Adrenal gland (tissue), 12 donors: Measurements from ENCODE around the gene TNS1. TPM values are rescaled to one million over a fixed set of nuclear protein-coding genes. Genes with fewer than 3 reads are reported as not detected.

Experiments used
- DNase-seq, 7 donors: peaks; one replicate each; pipeline ENCODE4 v3.0.0-alpha.2; 2019 to 2020
- H3K27ac ChIP-seq, 5 donors: fragments of 200-600 bp; sonication (generic) in 4 of 5; 1 replicate in 3 of 5; 2 replicates in 2 of 5; pipeline versions ENCODE4 v1.5.1 to v1.8.0; 2016 to 2020; ENCODE audit warnings: mild to moderate bottlenecking in 1 of 5
- H3K27me3 ChIP-seq: fragments of 200-600 bp; 2 replicates; pipeline ENCODE4 v1.8.0; 2021
- H3K36me3 ChIP-seq, 2 donors: fragments of 200-600 bp; replicated peaks in 1 of 2; 1 replicate in 1 of 2; 2 replicates in 1 of 2; pipeline versions ENCODE4 v1.5.1 to v1.8.0; 2018 to 2022
- H3K4me1 ChIP-seq, 2 donors: fragments of 200-600 bp; replicated peaks in 1 of 2; 1 replicate in 1 of 2; 2 replicates in 1 of 2; pipeline versions ENCODE4 v1.5.1 to v1.8.0; 2018 to 2021
- H3K4me3 ChIP-seq, 4 donors: fragments of 200-600 bp; sonication (generic) in 3 of 4; one replicate each; pipeline ENCODE4 v1.5.1; 2016 to 2018
- H3K9me3 ChIP-seq, 3 donors: fragments of 200-600 bp; sonication (generic) in 1 of 3; replicated peaks in 1 of 3; 1 replicate in 2 of 3; 2 replicates in 1 of 3; pipeline versions ENCODE4 v1.5.1 to v1.8.0; 2016 to 2021
- POLR2A ChIP-seq, 2 donors: fragments of 450-650 bp; IDR thresholded peaks; one replicate each; pipeline ENCODE4 v1.6.1; 2017; ENCODE audit warnings: antibody characterized with exemption in 2 of 2, mild to moderate bottlenecking in 2 of 2, moderate library complexity in 1 of 2
- WGBS, 4 donors: extraction: QIAGEN DNeasy Blood & Tissue Kit in 2 of 4; methylation state at CpG; one replicate each; pipeline versions ENCODE4 v1.1.5 to v1.1.7; 2013 to 2017; 5-methylcytosine and 5-hydroxymethylcytosine counted together
- intact Hi-C, 2 donors: fragments of 100-400 bp; cut with DNase I; formaldehyde crosslinking; loops; one replicate each; pipeline versions ENCODE4 v1.14.1 to v1.15.0; 2022 to 2023
- polyA plus RNA-seq, 3 donors: library from polyadenylated mRNA; stranded (reverse); fragments of 200-250 nt in 2 of 3; fragments of 350-450 nt in 1 of 3; fragmentation: Illumina TruSeq in 1 of 3; extraction: RNeasy Lipid Tissue Mini Kit (QIAGEN cat#74804) in 1 of 3; gene quantifications; one replicate each; pipeline ENCODE4 v1.2.3, GENCODE V29; 2013 to 2014
- total RNA-seq, 9 donors: library from RNA; depleted of rRNA in 4 of 9; stranded (reverse); fragments of >200 nt in 4 of 9; fragments of 120-200 nt in 1 of 9; fragmentation: NEBNext Ultra II Directional in 1 of 9; extraction: Animal tissue kit (Norgen Biotek cat#: 25700) in 1 of 9; gene quantifications; one replicate each; pipeline versions ENCODE4 v1.1.0 to v1.2.4, GENCODE V29; 2013 to 2023
- TF ChIP-seq, protein P1 (sequence below), 6 experiments: fragments of 450-650 bp in 4 of 6; fragments of 200-600 bp in 2 of 6; sonication (generic) in 1 of 6; IDR thresholded peaks; 1 replicate in 5 of 6; 2 replicates in 1 of 6; pipeline versions ENCODE4 v1.5.1 to v1.8.0; 2016 to 2021; ENCODE audit warnings: antibody characterized with exemption in 6 of 6, mild to moderate bottlenecking in 2 of 6, moderate library complexity in 1 of 6
- donor health status: healthy with polysubstance abuse.
- donor health status: Bipolar disorder and iron deficiency.
- donor health status: DM: yes; HTN: yes; CAD: no.
- donor health status: DM: no; HTN: no; CAD: no.
- donor health status: DM: no; HTN: no; CAD: no.
- donor health status: DM: yes; HTN: yes; CAD: no.

The TNS1 gene
- total and polyA plus RNA-seq, 12 donors: 34.1 to 341 (median 252) TPM

DNA sequence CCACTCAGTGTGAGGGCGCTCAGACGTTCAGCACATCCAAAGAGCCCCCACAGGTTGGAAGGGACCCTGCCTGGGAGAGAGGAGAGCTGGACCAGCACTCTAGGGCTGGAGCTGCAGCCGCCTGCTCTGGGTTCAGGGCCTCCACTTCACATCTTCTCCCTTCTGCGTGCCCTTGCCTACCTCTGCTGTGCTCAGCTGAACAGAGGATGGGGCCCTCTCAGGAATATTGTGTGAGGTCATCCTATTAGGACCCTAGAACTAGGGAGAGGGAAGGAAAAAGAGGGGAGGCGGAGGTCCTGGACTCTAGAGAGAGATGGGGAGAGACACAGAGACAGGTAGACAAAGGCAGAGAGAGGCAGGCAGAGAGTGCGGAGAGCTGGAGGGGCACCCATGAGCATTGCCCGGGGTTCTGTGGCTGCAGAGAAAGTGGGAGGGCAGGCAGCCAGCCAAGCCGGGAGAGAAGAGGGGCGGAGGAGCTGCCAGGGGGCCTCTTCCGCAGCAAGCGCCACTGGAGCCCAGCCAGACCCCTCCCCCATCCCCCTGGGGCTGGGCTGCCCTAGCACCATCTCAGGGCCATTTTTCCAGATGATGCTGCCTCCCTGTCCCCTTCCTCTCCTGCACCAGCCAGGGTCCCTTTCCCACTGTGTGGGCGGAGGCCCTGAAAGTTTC, 8.3 kb upstream of the TNS1 start:
- Histone ChIP-seq H3K27me3 (no peaks in the 10 kb centered on the region), H3K27ac (no peak overlapping the region), H3K4me1 (peaks cover 13 to 30% of the 10 kb centered on the region in 2 donors), H3K9me3 (no peaks in the 10 kb centered on the region), H3K4me3 (no peak overlapping the region), H3K36me3 (no peaks in the 10 kb centered on the region)
- no peak for DNase-seq
- intact Hi-C loops: no loop called here
- WGBS, 4 donors: 70 to 83% (median 78%) methylated on average over 7 to 12 of the region's 12 CpGs
- TF ChIP-seq, protein P1, sequence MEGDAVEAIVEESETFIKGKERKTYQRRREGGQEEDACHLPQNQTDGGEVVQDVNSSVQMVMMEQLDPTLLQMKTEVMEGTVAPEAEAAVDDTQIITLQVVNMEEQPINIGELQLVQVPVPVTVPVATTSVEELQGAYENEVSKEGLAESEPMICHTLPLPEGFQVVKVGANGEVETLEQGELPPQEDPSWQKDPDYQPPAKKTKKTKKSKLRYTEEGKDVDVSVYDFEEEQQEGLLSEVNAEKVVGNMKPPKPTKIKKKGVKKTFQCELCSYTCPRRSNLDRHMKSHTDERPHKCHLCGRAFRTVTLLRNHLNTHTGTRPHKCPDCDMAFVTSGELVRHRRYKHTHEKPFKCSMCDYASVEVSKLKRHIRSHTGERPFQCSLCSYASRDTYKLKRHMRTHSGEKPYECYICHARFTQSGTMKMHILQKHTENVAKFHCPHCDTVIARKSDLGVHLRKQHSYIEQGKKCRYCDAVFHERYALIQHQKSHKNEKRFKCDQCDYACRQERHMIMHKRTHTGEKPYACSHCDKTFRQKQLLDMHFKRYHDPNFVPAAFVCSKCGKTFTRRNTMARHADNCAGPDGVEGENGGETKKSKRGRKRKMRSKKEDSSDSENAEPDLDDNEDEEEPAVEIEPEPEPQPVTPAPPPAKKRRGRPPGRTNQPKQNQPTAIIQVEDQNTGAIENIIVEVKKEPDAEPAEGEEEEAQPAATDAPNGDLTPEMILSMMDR (IDR thresholded peaks at IDR 0.05): no peak
- TF ChIP-seq POLR2A (IDR thresholded peaks at IDR 0.05): no peak

DNA sequence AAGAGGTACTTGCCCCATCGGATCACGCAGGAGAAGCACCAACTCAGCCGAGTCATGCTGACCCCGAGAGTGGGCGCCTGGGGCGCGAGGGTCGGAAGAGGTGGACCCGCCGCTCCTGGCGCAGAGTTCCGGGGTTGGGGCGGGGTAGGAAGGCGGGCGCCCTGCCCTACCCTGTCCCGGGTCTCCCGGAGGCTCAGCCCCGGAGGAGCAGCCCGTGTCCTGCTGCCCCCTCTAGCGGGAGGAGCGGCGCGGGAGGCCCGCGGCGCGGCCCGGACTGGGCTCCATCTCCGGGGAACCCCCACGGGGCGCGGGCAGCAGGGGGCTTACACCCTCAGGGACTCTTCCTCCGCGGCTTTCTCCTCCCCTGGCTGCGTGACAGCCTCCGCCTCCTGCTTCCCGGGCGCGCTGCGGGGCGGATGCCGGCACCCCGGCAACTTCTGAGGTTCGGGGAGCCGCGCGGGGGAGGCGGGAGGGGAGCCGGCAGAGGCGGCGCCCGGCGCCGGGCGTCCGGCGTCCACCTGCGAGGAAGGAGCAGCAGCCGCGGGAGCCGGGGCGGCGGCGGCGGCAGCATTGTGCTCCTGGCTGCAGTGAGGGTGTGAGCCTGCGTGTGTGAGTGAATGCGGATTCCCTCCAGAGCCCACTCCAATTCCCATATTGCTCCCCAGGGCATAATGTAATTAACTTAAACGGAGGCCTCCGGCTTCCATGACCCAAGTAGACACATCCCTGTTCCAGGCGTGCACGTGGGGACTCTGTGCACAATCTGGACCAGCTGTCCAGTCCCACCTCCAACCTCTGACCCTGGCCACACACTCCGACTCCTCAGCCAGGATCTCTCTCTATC, 7.6 kb upstream of the TNS1 start:
- peak in 1 of 2 donors; percentile 8 for TF ChIP-seq POLR2A (IDR thresholded peaks at IDR 0.05)
- TF ChIP-seq, protein P1 (IDR thresholded peaks at IDR 0.05): peak; percentile 40 to 70 (median 52)
- Histone ChIP-seq H3K27me3 (no peaks in the 10 kb centered on the region), H3K27ac (no peak overlapping the region), H3K4me1 (peaks cover 18 to 38% of the 10 kb centered on the region in 2 donors), H3K4me3 (peak overlapping the region in 3 of 4 donors; percentile 12 to 65 (median 33)), H3K36me3 (no peaks in the 10 kb centered on the region), H3K9me3 (no peaks in the 10 kb centered on the region)
- WGBS, 4 donors: 3 to 33% (median 6%) methylated on average over 6 to 72 of the region's 72 CpGs
- intact Hi-C loops: no loop called here
- peak in 4 of 7 donors; percentile 56 to 73 (median 70) for DNase-seq

DNA sequence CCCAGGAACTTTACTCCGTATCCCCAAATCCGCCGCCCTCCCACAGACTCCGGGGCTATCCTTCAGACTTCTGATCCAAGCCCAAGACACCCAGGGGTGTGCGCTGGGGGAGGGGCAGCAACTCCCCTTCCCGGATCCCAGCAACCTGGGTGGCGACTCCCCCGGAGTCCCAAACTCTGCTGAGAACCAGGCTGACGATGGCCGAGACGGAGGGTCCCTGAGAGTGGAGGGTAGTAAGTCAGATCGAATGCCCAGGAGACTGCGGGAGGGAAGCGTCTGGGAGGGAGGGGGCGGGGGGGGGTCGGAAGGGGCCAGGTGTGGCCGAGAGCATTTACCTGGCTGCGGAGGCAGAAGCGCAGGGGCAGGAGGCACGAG, 7.0 kb upstream of the TNS1 start:
- H3K9me3 ChIP-seq: no peaks in the 10 kb centered on the region
- DNase-seq: peak in 1 of 7 donors; percentile 11
- no peaks in the 10 kb centered on the region for H3K27me3 ChIP-seq
- H3K4me1 ChIP-seq: peaks cover 23 to 44% of the 10 kb centered on the region in 2 donors
- TF ChIP-seq POLR2A (IDR thresholded peaks at IDR 0.05): no peak
- TF ChIP-seq, protein P1 (IDR thresholded peaks at IDR 0.05): no peak
- H3K4me3 ChIP-seq: peak overlapping the region in 2 of 4 donors; percentile 12 to 65
- no peak overlapping the region for H3K27ac ChIP-seq
- no peaks in the 10 kb centered on the region for H3K36me3 ChIP-seq
- WGBS, 4 donors: 4 to 16% (median 7%) methylated on average over 13 to 20 of the region's 20 CpGs
- intact Hi-C loops: no loop called here

DNA sequence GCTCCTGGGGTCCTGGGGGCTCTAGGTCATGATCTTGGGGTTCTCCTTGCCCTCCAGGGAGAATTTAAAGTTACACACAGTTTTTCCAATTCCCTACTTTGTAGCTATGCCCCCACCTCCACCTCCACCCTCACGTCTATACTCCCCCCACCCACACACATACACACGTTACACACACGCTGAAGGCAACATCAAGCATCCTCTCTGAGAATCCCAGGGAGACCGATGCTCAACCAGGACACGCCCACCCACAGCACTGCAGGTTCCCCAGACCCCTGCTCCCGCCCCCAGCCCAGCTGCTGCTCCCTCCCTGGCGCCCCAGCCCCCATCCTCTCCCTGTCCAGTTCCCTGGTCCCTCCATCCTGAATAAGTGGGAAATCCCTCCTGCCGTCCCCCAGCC, 6.4 kb upstream of the TNS1 start:
- Histone ChIP-seq H3K27ac (no peak overlapping the region), H3K4me3 (peak overlapping the region in 1 of 4 donors; percentile 65), H3K27me3 (no peaks in the 10 kb centered on the region), H3K4me1 (peaks cover 29 to 49% of the 10 kb centered on the region in 2 donors), H3K9me3 (no peaks in the 10 kb centered on the region), H3K36me3 (no peaks in the 10 kb centered on the region)
- 37 to 52% (median 45%) methylated on average over 7 to 8 of the region's 8 CpGs for WGBS, 4 donors
- intact Hi-C loops: no loop called here
- no peak for TF ChIP-seq POLR2A (IDR thresholded peaks at IDR 0.05)
- TF ChIP-seq, protein P1 (IDR thresholded peaks at IDR 0.05): no peak
- peak in 1 of 7 donors; percentile 12 for DNase-seq
